Activated CD4-positive, alpha-beta T cell treated with anti-CD3 and anti-CD28 coated beads, Interleukin-2, amount 50 U/mL, for 16 hours (primary cell): Measurements from ENCODE around the gene UBE2S.
A peak's percentile ranks its signal among the peaks of the same experiment; 100 is the strongest.
"Not testable (repeated sequence)": the region's sequence is repeated elsewhere in the genome, so short reads cannot be mapped to it uniquely, and the experiment has no call there.

Experiments
- DNase-seq: peaks from one replicate; pipeline ENCODE4 v3.0.0-alpha.2; 2020

Gene UBE2S

DNA sequence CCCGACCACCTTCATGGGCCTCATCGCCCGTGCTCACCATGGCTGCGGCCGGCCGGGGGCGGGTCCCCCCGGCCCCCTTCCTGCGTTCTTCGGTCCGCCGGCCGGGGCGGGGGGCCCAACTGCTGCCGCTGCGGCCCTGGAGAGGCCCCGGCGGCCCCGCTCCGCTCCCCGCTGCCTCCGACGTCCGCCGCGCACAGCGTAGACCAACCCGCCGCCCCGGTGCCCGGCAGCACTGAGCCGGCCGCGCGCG is at the start of gene UBE2S:
TSS of gene UBE2S (minus strand) at position 239 of the 250 bp plus-strand sequence. CDS start at position 40, 199 bp downstream.
- not testable (repeated sequence) for DNase-seq

DNA sequence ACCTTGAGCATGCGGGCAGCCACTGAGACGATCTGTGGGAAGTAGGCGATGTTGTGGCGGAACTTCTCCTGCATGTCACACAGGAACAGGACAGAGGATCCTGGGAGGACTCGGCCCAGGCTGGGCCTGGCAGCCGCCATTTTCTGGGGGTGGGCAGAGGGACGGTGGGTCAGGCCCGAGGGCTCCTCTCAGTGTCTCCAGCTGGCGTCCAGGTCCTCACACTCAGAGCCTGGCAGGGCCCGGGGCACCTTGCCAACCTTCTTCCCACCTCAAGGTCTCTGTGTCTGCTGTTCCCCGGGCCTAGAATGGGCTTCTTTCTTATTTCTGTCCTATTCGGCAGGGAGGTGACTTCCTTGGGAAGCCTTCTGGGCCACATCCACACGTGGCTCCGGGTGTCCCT is 48.8 kb upstream of the UBE2S start:
- no peak for DNase-seq

DNA sequence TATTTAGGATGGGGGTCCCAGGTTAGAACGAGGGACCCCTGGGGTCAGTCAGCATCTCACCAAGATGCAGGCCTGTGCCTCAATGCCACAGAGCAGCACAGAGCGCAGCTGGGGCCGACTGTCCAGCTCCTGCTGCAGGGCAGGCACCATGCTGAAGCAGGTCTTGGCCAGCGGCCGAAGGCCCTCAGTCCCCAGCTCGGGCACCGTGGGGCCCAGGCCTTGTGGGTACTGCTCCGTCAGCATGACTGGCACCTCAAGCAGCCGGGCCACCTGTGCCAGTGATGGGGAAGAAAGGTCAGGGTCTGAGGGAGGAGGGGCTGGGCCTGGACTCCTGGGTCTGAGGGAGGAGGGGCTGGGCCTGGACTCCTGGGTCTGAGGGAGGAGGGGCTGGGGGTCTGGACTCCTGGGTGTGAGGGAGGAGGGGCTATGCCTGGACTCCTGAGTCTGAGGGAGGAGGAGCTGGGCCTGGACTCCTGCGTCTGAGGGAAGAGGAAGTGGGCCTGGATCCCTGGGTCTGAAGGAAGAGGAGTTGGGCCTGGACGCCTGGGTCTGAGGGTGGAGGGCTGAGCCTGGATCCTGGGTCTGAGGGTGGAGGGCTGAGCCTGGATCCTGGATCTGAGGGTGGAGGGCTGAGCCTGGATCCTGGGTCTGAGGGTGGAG is 48.1 kb upstream of the UBE2S start:
- no peak for DNase-seq

DNA sequence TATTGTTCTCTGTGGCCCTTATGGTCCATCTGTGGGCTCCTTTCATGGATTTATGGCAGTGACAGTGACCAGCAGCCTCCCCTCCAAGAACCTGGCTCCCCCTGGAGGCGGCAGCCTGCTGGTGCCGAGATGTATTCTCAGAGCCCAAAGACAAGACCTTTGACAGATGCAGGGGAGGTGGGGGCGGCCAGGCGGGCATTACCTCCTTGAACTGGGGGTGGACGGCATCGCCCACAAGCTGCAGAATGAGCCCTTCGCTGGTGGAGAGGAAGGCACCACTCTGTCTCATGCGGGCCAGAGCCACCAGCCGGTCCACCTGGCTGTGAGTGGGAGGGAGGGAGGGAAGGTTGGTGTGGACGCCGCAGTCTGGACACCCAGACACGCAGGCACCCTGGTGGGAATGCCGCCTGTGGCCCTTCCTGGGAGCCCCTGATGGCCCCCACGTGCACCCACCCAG is 47.2 kb upstream of the UBE2S start:
- DNase-seq = peak; percentile 52

DNA sequence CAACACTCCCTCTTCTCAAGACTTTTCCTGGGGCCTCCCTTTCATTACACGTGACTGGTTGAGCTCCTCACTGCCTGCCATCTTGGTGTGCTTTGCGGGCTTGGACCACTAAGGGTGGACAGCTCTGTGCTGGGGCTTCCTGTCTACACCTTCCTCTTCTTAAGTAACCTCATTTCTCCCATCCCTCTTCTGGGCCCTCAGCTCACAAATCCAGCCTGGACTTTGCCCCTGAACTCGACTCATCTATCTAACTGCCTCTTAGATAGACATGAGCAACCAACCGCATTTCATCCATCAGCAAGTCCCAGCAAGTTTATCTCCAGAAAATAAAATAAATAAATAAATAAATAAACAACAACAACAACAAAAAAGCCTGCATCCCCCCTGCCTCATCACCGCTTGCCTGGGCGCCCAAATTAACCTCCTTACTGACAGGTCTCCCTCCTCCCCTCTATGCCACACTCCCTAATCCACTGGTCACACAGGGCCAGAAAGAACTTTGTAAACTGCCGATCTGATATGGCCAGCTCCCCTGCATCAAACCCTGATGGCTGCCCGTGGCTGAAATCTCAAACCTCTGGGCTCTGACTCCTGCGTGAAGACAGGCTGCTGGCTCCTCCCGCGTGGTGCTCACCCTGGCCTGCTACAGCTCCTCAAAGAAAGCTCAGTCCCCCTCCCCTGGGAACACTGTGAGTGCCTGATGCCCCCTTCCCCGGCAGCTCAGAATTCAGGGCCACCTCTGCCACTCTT is 46.1 kb upstream of the UBE2S start:
- DNase-seq = no peak

DNA sequence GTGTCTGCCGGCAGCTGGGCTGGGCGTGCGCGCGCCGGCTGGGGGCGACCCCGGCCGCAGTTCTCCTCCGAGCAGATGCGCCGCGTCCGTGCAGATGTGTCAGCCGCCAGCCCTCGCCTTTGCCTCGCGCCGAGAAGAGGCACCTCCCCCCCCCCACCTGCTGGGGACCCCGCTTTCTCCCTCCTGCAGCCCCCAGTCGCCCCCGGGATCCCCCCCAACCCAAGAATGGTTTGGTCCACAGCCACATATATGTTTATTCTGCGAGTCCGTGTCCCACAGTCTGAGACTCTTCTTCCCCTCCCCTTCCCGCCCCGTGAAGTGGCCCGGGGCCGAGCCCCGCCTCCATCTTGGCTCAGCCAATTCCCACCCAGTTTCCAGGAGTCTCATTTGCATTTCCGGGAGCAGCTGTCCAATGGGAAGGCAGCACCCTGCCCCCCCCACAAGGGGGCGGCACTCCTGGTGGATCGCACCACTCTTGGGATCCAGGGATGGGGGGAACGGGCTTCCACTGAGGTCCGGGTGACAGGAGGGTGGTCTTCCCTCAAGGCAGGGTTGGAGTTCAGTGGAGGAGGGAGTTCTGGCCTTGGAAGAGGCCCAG is 45.3 kb upstream of the UBE2S start:
- peak; percentile 59 for DNase-seq

DNA sequence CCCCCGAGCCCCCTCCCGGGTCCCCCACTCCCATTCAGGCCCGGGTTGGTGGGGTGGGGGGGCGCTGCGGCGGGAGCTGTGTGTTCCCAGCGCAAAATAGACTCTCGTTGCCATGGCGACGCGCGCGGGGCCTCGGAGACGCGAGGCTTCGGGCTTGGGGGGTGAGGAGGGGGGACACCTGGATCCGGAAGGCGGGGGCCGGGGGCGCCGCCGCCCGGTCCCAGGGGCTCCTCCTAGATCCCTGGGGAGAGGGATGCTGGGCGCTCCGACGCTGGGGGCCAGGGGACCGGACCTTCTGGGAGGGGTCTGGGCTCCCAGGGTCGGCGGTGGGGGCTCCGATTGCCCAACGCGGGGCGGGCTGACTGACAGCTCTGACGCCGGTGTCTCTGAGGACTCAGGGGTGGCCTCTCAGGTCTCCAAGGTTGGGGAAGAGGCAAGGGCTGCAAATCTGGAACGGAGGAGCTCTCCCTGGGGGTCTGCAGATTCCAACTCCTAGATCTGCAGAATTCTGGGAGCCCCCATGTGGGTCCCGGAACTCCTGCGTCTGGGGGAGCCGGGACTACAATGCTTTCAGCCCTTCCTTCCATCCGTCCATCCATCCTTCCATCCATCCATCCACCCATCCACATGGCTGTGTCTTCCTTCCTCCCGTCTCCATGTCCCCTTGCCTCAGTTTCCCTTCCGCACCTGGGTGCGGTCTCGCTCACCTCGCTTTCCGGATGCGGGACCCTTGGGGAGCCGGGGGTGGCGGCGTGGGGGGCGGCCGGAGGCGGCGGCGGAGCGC is 44.6 kb upstream of the UBE2S start:
- no peak for DNase-seq

DNA sequence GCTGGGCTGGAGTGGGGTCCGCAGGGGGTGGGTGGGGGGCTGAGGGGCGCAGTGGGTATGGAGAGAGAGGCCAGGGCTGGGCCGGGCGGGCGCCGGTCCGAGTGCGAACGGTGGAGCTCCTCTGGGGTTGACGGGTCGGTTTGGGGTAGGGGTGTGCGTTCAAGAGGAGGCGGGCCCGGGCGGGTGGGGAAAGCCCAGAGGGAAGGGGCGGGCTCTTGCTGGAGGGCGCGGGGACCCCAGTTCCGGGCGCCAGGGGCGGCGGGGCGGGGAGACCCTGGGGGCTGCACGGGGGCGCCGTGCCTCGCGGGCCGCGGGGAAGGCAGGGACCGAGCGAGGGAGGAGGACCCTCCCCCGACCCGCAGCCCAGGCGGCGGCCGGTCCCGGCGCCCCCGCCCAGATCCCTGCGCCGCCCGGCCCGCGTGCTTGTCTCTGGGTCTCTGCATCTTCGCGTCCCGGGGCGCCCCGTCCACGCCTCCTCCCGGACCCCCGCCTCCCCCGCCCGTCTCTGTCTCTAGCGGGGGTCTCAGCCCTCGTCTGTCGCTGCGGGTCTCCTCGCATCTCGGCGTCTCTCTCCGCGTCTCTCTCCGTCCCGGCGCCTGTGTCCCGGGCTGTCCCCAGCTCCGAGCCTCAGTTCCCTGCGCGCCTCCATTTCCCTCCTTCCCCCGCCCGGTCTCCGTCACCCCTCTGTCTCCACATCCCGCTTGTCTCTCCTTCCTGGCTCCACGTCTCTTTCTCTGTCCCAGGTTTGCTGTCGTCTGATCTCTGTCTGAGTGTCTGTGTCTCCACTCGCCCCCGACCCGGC is 43.8 kb upstream of the UBE2S start:
- no peak for DNase-seq

DNA sequence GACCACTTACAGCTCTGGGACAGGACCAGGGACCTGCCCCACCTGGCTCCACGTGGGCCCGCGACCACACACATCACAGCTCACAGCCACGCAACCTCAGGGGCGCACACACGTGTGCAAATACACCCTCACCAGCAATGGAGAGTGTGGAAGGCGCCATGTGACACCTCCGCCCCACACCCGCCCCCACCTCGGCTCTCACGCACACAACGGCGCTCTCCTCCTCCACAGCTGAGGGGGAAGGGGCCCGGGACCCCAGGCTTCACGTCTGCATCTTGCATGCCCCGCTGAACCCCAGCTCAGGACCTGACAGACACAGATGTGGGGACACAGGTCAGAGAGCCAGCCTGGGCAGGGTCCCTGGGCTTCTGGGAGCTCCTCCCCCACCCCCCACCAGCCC is 41.9 kb upstream of the UBE2S start:
- DNase-seq = no peak

DNA sequence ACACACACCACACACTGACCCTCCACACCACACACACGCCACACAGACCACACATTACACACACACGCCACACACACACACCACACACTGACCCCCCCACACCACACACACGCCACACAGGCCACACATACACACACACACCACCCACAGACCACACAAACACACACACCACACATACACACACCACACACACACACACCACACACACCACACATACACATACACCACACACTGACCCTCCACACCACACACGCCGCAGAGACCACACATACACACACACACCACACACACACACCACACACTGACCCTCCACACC is 40.5 kb upstream of the UBE2S start:
- not testable (repeated sequence) for DNase-seq

DNA sequence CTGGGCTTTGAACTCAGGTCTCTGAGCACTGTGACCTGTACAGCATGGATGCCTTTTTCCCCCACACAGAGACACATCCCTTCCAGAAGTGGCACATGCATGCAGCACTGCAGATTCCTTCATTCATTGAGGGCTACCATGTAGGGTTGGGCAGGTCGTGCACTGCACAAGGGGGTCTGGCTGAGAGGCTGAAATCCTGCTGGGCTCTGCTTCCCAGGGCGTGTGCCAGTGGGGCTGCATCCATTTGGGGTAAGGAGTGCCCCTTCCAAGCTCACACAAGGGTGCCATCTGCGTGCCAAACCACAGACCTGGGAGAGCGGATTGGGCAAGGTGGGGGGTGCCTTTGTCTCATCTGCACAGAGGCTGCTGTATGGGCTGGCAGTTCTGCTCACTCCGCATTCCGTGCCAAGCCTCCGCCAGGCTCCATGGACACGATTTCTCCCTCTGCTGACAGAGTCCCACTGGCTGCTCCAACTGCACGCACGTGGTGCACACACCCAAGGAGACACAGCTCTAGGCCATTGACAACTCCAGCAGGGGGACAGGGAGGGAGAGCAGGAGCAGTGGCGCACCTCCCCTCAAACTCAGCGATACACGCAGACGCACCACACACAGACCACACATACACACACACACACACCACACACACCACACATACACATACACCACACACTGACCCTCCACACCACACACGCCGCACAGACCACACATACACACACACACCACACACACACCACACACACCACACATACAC is 40.0 kb upstream of the UBE2S start:
- no peak for DNase-seq

DNA sequence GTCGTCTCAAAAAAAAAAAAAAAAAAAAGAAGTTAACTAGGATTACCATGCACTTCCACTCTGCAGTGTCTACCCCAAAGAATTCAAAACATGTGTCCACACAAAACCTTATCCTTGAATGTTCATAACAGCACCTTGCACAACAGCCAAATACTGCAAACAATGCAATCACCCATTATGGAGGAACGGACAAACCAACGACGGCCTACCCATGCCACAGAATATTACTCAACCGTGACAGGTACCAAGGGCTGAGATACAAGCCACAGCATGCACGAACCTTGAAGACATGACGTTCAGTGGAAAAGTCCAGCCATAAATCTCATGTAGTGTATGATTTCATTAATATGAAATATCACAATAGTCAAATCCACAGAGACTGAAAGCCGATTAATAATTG is 38.5 kb upstream of the UBE2S start:
- DNase-seq = no peak

DNA sequence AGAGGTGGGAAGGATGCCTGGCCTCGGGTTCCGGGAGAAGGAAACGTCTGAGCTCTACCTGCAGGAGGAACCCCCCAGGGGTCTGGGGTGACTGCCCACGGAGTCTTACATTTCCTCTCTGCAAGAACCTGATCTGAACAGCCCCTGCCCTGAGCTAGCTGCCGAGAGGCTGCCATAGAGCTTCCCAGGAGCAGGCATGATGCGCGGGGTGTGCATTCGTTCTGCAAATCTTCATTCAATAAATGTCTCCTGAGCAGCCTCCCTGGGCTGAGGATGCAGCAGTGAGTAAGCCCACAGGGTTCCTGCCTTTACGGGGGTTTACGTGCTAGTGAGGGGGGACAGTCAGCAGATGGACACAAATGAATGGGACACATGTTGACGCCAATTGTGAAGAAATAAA is 37.1 kb upstream of the UBE2S start:
- DNase-seq = no peak

DNA sequence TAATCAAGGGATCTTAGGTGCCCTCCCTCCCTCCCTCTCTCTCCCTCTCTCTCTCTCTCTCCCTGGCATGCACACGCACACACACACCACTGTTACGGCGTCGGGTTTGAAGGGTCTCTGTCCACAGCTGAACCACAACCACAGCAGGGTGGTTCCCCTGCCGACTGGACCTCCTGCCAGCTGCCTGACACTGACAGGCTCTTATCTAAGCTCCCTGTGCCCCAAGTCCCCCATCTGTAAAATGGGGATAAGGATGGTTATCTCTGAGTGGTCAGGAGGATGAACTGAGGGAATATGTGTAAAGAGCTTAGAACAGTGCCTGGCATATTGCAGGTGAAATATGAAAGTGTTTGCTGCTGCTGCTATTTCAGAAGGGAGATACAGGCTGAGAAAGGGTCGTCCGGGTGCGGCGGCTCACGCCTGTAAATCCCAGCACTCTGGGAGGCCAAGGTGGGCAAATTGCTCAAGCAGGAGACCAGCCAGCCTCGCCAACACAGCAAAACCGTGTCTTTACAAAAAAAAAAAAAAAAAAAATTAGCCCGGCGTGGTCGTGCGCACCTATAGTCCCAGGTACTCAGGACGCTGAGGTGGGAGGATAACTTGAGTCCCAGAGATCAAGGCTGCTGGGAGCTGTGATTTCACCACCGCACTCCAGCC is 36.4 kb upstream of the UBE2S start:
- DNase-seq = no peak

DNA sequence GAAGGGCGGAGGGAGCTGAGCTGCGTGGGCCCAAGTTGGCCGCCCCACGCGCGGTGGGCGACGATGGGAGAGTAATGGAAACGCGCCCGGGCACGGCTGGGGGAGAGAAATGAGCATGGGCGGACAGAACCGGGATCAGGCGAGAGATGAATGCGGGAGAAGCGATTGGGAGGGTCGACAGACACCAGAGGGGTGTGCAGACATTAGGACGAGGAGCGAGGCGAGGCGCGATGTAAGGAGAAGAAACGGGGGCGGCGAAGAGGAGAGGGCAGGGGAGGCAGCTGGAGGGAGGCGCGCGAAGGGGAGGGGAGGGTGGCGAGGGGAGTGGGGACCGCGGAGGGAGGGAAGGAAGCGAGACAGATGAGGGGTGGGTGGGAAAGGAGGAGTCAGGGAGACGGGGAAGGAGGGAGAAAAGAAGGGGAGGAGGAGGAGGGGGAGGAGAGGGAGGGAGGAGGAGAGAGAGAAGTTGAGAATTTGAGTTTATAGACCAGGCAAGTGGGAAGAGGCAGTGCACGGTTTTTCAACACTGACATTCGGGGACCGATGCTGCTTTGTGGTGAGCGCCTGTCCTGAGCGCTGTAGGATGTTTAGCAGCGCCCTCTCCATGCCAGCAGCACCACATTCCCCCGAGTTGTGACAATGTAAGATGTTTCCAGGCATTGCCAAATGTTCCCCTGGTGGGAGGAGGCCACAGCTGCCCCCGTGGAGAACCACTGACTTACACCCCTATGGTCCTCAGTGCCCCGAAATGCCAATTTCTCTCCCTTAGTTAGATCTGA is 35.6 kb upstream of the UBE2S start, which contains the start of gene SHISA7:
TSS of gene SHISA7 (minus strand) at position 256 of the 779 bp plus-strand sequence. CDS start 437 bp downstream, outside the sequence.
- no peak for DNase-seq

DNA sequence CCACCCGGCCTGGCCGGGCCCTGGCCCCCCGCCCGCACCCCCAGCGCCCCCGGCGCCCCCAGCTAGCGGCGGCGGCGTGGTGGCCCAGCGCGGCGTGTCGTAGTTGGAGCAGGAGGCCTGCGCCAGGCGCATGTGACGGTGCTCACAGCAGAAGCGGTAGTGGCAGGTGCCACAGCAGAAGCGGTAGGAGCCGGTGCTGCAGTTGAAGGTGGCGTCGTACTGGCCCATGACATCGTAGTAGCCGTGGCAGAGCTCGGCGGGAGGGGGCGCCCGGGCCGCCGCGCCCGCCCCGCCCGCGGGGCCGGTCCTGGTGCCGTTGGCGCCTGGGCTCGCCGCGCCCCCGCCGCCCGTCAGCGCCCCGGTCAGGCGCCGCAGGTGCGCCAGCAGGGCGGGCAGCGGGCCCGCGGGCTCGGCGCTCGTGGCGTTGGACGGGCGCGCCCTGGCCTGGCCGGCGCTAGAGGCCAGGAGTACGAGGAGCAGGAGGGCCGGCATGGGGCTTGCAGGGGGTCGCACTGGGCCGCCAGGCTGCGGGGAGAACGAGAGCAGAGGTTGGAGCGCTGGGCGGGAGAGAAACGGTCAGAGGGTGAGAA is 34.9 kb upstream of the UBE2S start:
- DNase-seq = no peak

DNA sequence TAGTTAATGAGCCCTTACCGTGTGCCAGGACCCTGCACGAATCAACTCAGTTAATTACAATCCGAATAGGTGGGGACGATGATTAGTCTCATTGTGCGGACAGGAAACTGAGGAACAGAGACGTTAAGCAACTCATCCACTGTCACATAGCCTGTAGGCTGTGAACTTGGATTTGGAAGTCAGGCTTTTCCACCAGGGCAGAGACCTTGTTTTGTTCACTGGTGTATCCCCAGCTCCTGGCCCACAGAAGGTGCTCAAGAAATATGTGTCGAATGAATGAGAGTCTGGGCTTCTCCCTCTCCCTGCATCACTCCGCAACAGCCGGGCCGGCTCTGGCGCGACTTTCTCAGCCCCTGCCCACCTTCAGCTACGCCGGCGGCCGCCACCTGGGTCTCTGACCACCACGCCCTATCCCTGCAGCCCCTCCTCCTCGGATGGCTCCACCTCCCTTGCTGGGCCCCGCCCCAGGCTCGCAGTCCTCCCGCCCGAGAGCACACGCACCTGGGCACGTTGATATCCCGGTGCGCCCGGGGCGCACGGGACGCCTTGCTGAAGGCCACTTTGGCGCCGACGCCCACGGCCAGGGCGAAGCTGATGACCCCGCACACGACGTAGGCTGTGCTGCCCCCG is 34.2 kb upstream of the UBE2S start:
- no peak for DNase-seq

DNA sequence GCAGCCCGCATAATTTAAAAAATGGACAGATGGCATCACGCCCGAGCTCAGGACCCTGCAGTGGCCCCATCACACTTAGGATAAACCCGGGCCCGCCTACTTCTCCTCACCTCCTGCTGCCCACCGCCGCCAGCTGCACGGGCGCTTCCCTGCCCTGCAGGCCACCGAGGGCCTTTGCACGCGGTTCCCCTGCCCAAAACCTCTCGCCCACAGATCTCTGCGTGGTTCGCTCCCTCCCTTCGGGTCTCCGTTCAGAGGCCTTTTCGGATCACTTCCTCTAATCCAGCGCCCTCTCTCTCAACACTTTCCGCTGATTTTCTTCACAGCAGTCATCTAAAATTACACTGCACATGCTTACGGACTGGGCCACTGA is 33.7 kb upstream of the UBE2S start:
- DNase-seq = no peak

DNA sequence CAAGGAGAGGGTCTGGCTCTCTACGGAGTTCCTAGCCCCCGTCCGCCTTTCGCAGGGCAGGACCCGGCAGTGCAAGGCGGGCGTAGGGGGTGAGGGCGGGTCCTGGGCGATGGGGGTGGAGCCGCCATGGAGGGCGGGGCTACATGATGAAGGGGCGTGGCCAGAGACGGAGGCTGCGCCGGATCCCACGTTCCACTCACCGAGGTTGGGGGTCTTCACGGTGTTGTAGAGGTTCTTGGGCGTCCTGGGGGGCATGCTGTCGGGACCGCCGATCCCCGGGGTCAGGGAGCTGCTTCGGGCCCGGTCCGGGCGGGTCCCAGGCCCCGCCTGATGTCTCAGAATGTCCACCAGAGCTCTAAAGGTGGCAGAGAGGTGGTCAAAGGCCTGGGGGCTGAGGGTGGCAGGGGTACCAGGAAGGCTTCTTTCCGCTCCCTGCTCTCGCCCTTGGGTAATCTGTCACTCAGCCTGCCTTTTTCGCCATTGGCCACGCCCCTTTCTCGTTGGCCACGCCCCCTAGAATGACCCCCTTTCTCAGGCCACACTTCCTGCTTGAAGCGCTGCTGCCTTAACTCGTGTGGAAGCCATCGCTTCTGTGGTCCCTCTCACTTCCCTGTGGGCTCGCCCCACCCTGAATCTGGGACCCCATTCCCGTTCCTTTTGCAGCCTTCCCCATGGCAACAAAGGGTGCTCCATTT is 33.0 kb upstream of the UBE2S start:
- no peak for DNase-seq
